IMR-90 (cell line): ENCODE results near the gene AGBL1. TPM values are rescaled to one million over a fixed set of nuclear protein-coding genes. Genes with fewer than 3 reads are reported as not detected.

ENCODE experiments used
- ATAC-seq: fragments of 200-7000 bp; cut with Tn5 transposase; 2 replicates; pipeline ENCODE4 v1.9.1; 2020; ENCODE audit warnings: low read depth, mild to moderate bottlenecking, moderate library complexity
- BruUV-seq: library from RNA; stranded (reverse); fragments of 400-500 nt; replicated peaks from 2 replicates; lab custom pipeline; 2021; lab: Mats Ljungman, UMichigan
- CTCF ChIA-PET: fragments of 300-600 bp; formaldehyde crosslinking; extraction: SDS; loops from one replicate; lab custom pipeline; 2021; ENCODE audit warnings: antibody characterized with exemption; lab: Yijun Ruan, JAX
- POLR2A ChIA-PET: fragments of 300-600 bp; sonication (Branson Sonifier 250); formaldehyde crosslinking; loops from one replicate; lab custom pipeline; 2022; ENCODE audit warnings: antibody characterized with exemption; ENCODE audit not compliant: unreplicated experiment; lab: Charles Lee
- DNase-seq: peaks from one replicate; pipeline ENCODE4 v3.0.0; 2013
- H2AFZ ChIP-seq: replicated peaks from 2 replicates; pipeline ENCODE3; 2013; ENCODE audit warnings: low read length, mild to moderate bottlenecking; ENCODE audit not compliant: poor library complexity
- H2AK5ac ChIP-seq: 2 replicates; pipeline ENCODE4 v1.6.1; 2013; ENCODE audit warnings: low read depth, low read length, inconsistent platforms
- H2AK9ac ChIP-seq: replicated peaks from 2 replicates; pipeline ENCODE3; 2013; ENCODE audit warnings: mild to moderate bottlenecking, low read depth, low read length, moderate library complexity; ENCODE audit not compliant: poor library complexity
- H2BK120ac ChIP-seq: 2 replicates; pipeline ENCODE4 v1.6.1; 2013; ENCODE audit warnings: low read depth, low read length, inconsistent platforms
- H2BK15ac ChIP-seq: 3 replicates; pipeline ENCODE4 v1.6.1; 2013; ENCODE audit warnings: low read depth, low read length, inconsistent platforms
- H2BK20ac ChIP-seq: 2 replicates; pipeline ENCODE4 v1.6.1; 2013; ENCODE audit warnings: low read depth, mild to moderate bottlenecking, inconsistent platforms, low read length, moderate library complexity
- H2BK5ac ChIP-seq: 2 replicates; pipeline ENCODE4 v1.6.1; 2013; ENCODE audit warnings: mild to moderate bottlenecking, low read depth, low read length, inconsistent platforms; ENCODE audit not compliant: poor library complexity, severe bottlenecking
- H3K14ac ChIP-seq: replicated peaks from 2 replicates; pipeline ENCODE4 v1.6.1; 2013; ENCODE audit warnings: low read depth, low read length, inconsistent platforms
- H3K18ac ChIP-seq: 2 replicates; pipeline ENCODE4 v1.6.1; 2013; ENCODE audit warnings: low read depth, low read length, control low read depth
- H3K23ac ChIP-seq: 2 replicates; pipeline ENCODE4 v1.6.1; 2013; ENCODE audit warnings: low read depth, low read length, inconsistent platforms
- H3K27ac ChIP-seq: 2 replicates; pipeline ENCODE4 v1.5.1; 2013; ENCODE audit warnings: mild to moderate bottlenecking, control low read depth, low read length; ENCODE audit not compliant: insufficient read depth
- H3K27me3 ChIP-seq: 2 replicates; pipeline ENCODE4 v1.6.1; 2013; ENCODE audit warnings: low read length; ENCODE audit not compliant: control insufficient read depth, insufficient read depth
- H3K36me3 ChIP-seq: 2 replicates; pipeline ENCODE4 v1.6.1; 2013; ENCODE audit warnings: low read length, mixed read lengths; ENCODE audit not compliant: control insufficient read depth, insufficient read depth
- H3K4ac ChIP-seq: 2 replicates; pipeline ENCODE4 v1.6.1; 2013; ENCODE audit warnings: low read depth, low read length, inconsistent platforms
- H3K4me1 ChIP-seq: 2 replicates; pipeline ENCODE4 v1.6.1; 2013; ENCODE audit warnings: low read length, mixed read lengths; ENCODE audit not compliant: control insufficient read depth, insufficient read depth
- H3K4me2 ChIP-seq: 2 replicates; pipeline ENCODE4 v1.6.1; 2013; ENCODE audit warnings: low read depth, mild to moderate bottlenecking, control low read depth, low read length, moderate library complexity
- H3K4me3 ChIP-seq: 2 replicates; pipeline ENCODE4 v1.5.1; 2013; ENCODE audit warnings: low read depth, mild to moderate bottlenecking, control low read depth, low read length, moderate library complexity; ENCODE audit not compliant: insufficient read depth
- H3K56ac ChIP-seq: 2 replicates; pipeline ENCODE4 v1.6.1; 2013; ENCODE audit warnings: low read length, inconsistent platforms; ENCODE audit not compliant: insufficient read depth; ENCODE audit errors: extremely low read depth
- H3K79me1 ChIP-seq, 2 experiments: 2 replicates each; pipeline ENCODE4 v1.6.1; 2013; ENCODE audit warnings: low read length in 2 of 2, inconsistent platforms in 1 of 2, low read depth in 1 of 2
- H3K9ac ChIP-seq: 2 replicates; pipeline ENCODE4 v1.6.1; 2013; ENCODE audit warnings: low read depth, low read length, control low read depth
- H3K9me1 ChIP-seq: 2 replicates; pipeline ENCODE4 v1.6.1; 2013; ENCODE audit warnings: low read length, inconsistent platforms; ENCODE audit not compliant: insufficient read depth
- H3K9me3 ChIP-seq: 2 replicates; pipeline ENCODE4 v1.6.1; 2013; ENCODE audit warnings: low read length; ENCODE audit not compliant: control insufficient read depth, insufficient read depth
- H4K20me1 ChIP-seq: 2 replicates; pipeline ENCODE4 v1.6.1; 2013; ENCODE audit warnings: low read length, inconsistent platforms; ENCODE audit not compliant: insufficient read depth
- H4K5ac ChIP-seq: 2 replicates; pipeline ENCODE4 v1.6.1; 2013; ENCODE audit warnings: mild to moderate bottlenecking, low read depth, low read length, control low read depth
- H4K8ac ChIP-seq, 2 experiments: 2 replicates each; pipeline ENCODE4 v1.6.1; 2013; ENCODE audit warnings: low read depth in 2 of 2, low read length in 2 of 2, control low read depth in 1 of 2, inconsistent platforms in 1 of 2
- H4K91ac ChIP-seq: 2 replicates; pipeline ENCODE4 v1.6.1; 2013; ENCODE audit warnings: low read depth, low read length, inconsistent platforms; ENCODE audit not compliant: insufficient read depth
- BHLHE40 ChIP-seq: fragments of 150-350 bp; IDR thresholded peaks from 2 replicates; pipeline ENCODE4 v1.6.1; 2016; ENCODE audit warnings: mild to moderate bottlenecking, low read depth, low read length
- CEBPB ChIP-seq: IDR thresholded peaks from 2 replicates; pipeline ENCODE4 v1.6.1; 2012; ENCODE audit warnings: low read depth, low read length, improper control_type of control experiment
- CHD1 ChIP-seq: IDR thresholded peaks from 2 replicates; pipeline ENCODE4 v1.6.1; 2012; ENCODE audit warnings: low read depth, low read length, improper control_type of control experiment
- ELK1 ChIP-seq: fragments of 150-350 bp; IDR thresholded peaks from 2 replicates; pipeline ENCODE4 v1.6.1; 2016; ENCODE audit warnings: low read depth, mild to moderate bottlenecking, low read length, moderate library complexity, borderline replicate concordance
- FOS ChIP-seq: fragments of 150-350 bp; IDR thresholded peaks from 2 replicates; pipeline ENCODE4 v1.6.1; 2016; ENCODE audit warnings: low read depth, low read length
- MAFK ChIP-seq: IDR thresholded peaks from 2 replicates; pipeline ENCODE4 v1.6.1; 2012; ENCODE audit warnings: low read depth, low read length, improper control_type of control experiment
- MAZ ChIP-seq: IDR thresholded peaks from 2 replicates; pipeline ENCODE4 v1.6.1; 2012; ENCODE audit warnings: low read depth, mild to moderate bottlenecking, low read length, improper control_type of control experiment, moderate library complexity, borderline replicate concordance
- MXI1 ChIP-seq: IDR thresholded peaks from 2 replicates; pipeline ENCODE4 v1.6.1; 2012; ENCODE audit warnings: low read depth, mild to moderate bottlenecking, low read length, moderate library complexity, borderline replicate concordance
- NFE2L2 ChIP-seq: fragments of 150-350 bp; IDR thresholded peaks from 2 replicates; pipeline ENCODE4 v1.6.1; 2016; ENCODE audit warnings: low read depth, mild to moderate bottlenecking, low read length
- POLR2A ChIP-seq: IDR thresholded peaks from 2 replicates; pipeline ENCODE4 v1.6.1; 2012; ENCODE audit warnings: mild to moderate bottlenecking, low read depth, low read length
- RAD21 ChIP-seq: IDR thresholded peaks from 2 replicates; pipeline ENCODE4 v1.6.1; 2012; ENCODE audit warnings: low read length, improper control_type of control experiment
- RCOR1 ChIP-seq: IDR thresholded peaks from 2 replicates; pipeline ENCODE4 v1.6.1; 2012; ENCODE audit warnings: mild to moderate bottlenecking, low read length, improper control_type of control experiment; ENCODE audit not compliant: insufficient replicate concordance
- RFX5 ChIP-seq: IDR thresholded peaks from 2 replicates; pipeline ENCODE4 v1.8.0; 2012; ENCODE audit warnings: low read depth, mild to moderate bottlenecking, low read length, moderate library complexity
- SMC3 ChIP-seq: fragments of 150-350 bp; IDR thresholded peaks from 2 replicates; pipeline ENCODE4 v1.6.1; 2016; ENCODE audit warnings: low read depth, mild to moderate bottlenecking, antibody characterized with exemption, low read length, moderate library complexity
- WGBS, 2 experiments: methylation state at CpG; one replicate each; pipeline versions ENCODE4 v1.1.5 to v1.1.7; 2013; ENCODE audit warnings: missing lambda C conversion rate in 2 of 2; ENCODE audit not compliant: insufficient read length in 1 of 2; ENCODE audit errors: extremely low coverage in 2 of 2; 5-methylcytosine and 5-hydroxymethylcytosine counted together
- dilution Hi-C: fragments of 300-500 bp; cut with HindIII; formaldehyde crosslinking; loops from one replicate; pipeline ENCODE4 v1.14.3; 2018; ENCODE audit warnings: low sequenced_read_pairs; ENCODE audit not compliant: unreplicated experiment
- in situ Hi-C: fragments of 300-500 bp; cut with MboI; formaldehyde crosslinking; loops from 3 replicates; pipeline ENCODE4 v1.14.3; 2019; ENCODE audit warnings: low sequenced_read_pairs, inconsistent platforms, mixed read lengths
- intact Hi-C: fragments of 100-400 bp; cut with micrococcal nuclease; formaldehyde crosslinking; loops from 2 replicates; pipeline ENCODE4 v1.10.0; 2022
- polyA plus RNA-seq, 3 experiments: library from polyadenylated mRNA; depleted of rRNA; stranded (reverse); fragments of >200 nt; gene quantifications; 2 replicates each; pipeline ENCODE4 v1.2.3, GENCODE V29; 2012; ENCODE audit warnings: low replicate concordance in 1 of 3
- total RNA-seq: library from RNA; depleted of rRNA; stranded (reverse); fragments of >200 nt; gene quantifications from 2 replicates; pipeline ENCODE4 v1.2.3, GENCODE V29; 2012
- TF ChIP-seq, protein P1 (sequence below): conservative IDR thresholded peaks from 2 replicates; pipeline ENCODE4 v1.5.1; 2012; ENCODE audit warnings: mild to moderate bottlenecking, low read depth, low read length, improper control_type of control experiment
- TF ChIP-seq, protein P2 (sequence below): fragments of 150-350 bp; IDR thresholded peaks from 2 replicates; pipeline ENCODE4 v1.6.1; 2017; ENCODE audit warnings: mild to moderate bottlenecking, antibody characterized with exemption, low read length, low read depth

The AGBL1 gene
- total and polyA plus RNA-seq, 2 of the 4 experiments (the other 2 are of a cell fraction) = not detected

DNA sequence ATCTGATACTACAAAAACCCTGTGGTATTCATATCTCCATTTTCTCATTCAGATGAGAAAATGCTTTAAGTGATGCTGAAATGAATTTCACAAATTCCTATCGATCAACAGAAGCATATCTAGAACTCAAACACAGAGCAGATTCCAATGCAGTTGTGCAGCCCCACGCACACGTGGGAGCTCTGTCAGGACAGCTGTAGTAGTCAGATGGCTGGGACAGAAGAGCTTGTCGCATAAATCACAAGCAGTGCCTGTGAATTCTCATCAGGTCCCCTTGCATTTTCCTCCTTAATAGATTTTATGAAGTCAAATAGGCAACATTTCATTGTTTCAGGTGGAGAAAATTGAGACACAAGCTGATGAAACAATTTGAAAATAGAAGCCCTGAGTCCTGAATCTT lies 792.3 kb downstream of the AGBL1 start:
- no peak overlapping the region for H3K4ac ChIP-seq
- no peak overlapping the region for H2BK5ac ChIP-seq
- H4K8ac ChIP-seq = no peak overlapping the region
- H3K27ac ChIP-seq = no peak overlapping the region
- H2BK15ac ChIP-seq = no peak overlapping the region
- no peaks in the 10 kb centered on the region for H3K9me1 ChIP-seq
- peaks cover 16% of the 10 kb centered on the region for H3K9me3 ChIP-seq
- H3K4me3 ChIP-seq = no peak overlapping the region
- H2AK5ac ChIP-seq = no peak overlapping the region
- no peak overlapping the region for H4K91ac ChIP-seq
- H3K18ac ChIP-seq = no peak overlapping the region
- no peak overlapping the region for H3K14ac ChIP-seq
- intact Hi-C loops = no loop called here
- no peaks in the 10 kb centered on the region for H3K4me1 ChIP-seq
- no peak overlapping the region for H3K23ac ChIP-seq
- no peaks in the 10 kb centered on the region for H3K79me1 ChIP-seq
- H3K9ac ChIP-seq = no peak overlapping the region
- in situ Hi-C loops = no loop called here
- H3K36me3 ChIP-seq = no peaks in the 10 kb centered on the region
- ATAC-seq (no peak), DNase-seq (no peak)
- TF ChIP-seq FOS (no peak), CHD1 (no peak), RCOR1 (no peak), SMC3 (no peak), POLR2A (no peak), MAFK (no peak), CEBPB (no peak), ELK1 (no peak), MXI1 (no peak), BHLHE40 (no peak), RFX5 (no peak), MAZ (no peak), RAD21 (no peak), NFE2L2 (no peak)
- TF ChIP-seq, protein P1, sequence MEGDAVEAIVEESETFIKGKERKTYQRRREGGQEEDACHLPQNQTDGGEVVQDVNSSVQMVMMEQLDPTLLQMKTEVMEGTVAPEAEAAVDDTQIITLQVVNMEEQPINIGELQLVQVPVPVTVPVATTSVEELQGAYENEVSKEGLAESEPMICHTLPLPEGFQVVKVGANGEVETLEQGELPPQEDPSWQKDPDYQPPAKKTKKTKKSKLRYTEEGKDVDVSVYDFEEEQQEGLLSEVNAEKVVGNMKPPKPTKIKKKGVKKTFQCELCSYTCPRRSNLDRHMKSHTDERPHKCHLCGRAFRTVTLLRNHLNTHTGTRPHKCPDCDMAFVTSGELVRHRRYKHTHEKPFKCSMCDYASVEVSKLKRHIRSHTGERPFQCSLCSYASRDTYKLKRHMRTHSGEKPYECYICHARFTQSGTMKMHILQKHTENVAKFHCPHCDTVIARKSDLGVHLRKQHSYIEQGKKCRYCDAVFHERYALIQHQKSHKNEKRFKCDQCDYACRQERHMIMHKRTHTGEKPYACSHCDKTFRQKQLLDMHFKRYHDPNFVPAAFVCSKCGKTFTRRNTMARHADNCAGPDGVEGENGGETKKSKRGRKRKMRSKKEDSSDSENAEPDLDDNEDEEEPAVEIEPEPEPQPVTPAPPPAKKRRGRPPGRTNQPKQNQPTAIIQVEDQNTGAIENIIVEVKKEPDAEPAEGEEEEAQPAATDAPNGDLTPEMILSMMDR = no peak
- TF ChIP-seq, protein P2, sequence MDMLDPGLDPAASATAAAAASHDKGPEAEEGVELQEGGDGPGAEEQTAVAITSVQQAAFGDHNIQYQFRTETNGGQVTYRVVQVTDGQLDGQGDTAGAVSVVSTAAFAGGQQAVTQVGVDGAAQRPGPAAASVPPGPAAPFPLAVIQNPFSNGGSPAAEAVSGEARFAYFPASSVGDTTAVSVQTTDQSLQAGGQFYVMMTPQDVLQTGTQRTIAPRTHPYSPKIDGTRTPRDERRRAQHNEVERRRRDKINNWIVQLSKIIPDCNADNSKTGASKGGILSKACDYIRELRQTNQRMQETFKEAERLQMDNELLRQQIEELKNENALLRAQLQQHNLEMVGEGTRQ = no peak
- no peak overlapping the region for H2AK9ac ChIP-seq
- dilution Hi-C loops = no loop called here
- no peak overlapping the region for H2BK120ac ChIP-seq
- H3K56ac ChIP-seq = no peak overlapping the region
- H2BK20ac ChIP-seq = no peak overlapping the region
- H3K4me2 ChIP-seq = no peak overlapping the region
- no CpG with 5 or more reads among the region's 4 CpGs for WGBS, 2 experiments
- ChIA-PET CTCF (interaction anchor here (0.6 kb wide), 2 partner anchors 27 to 50 kb away, joined by 3 to 4 read pairs; no protein-coding TSS in a partner anchor), POLR2A (no interaction called here)
- BruUV-seq = no TSS peak
- H4K20me1 ChIP-seq = no peaks in the 10 kb centered on the region
- H3K27me3 ChIP-seq = no peaks in the 10 kb centered on the region
- H4K5ac ChIP-seq = no peak overlapping the region
- H2AFZ ChIP-seq = no peak overlapping the region
